Suprapubic skin (tissue), 4 donors: ENCODE results near the gene ZCCHC3. TPM values are rescaled to one million over a fixed set of nuclear protein-coding genes. Genes with fewer than 3 reads are reported as not detected.
"Not testable (repeated sequence)": the region's sequence is repeated elsewhere in the genome, so short reads cannot be mapped to it uniquely, and the experiment has no call there.

ENCODE experiments used
- DNase-seq, 2 donors: peaks; one replicate each; pipeline ENCODE4 v3.0.0-alpha.2; 2019; ENCODE audit warnings: low spot score in 2 of 2
- H3K27ac ChIP-seq: fragments of 200-600 bp; sonication (generic); one replicate; pipeline ENCODE4 v1.5.1; 2019
- H3K27me3 ChIP-seq: fragments of 200-600 bp; sonication (generic); one replicate; pipeline ENCODE4 v1.5.1; 2019
- H3K36me3 ChIP-seq: fragments of 200-600 bp; sonication (generic); one replicate; pipeline ENCODE4 v1.5.1; 2019
- H3K4me1 ChIP-seq: fragments of 200-600 bp; sonication (generic); one replicate; pipeline ENCODE4 v1.5.1; 2019
- H3K4me3 ChIP-seq: fragments of 200-600 bp; sonication (generic); one replicate; pipeline ENCODE4 v1.5.1; 2019; ENCODE audit warnings: mild to moderate bottlenecking
- H3K9me3 ChIP-seq: fragments of 200-600 bp; sonication (generic); one replicate; pipeline ENCODE4 v1.5.1; 2019
- EP300 ChIP-seq: sonication (generic); formaldehyde crosslinking; IDR thresholded peaks from one replicate; pipeline ENCODE4 v1.6.1; 2017; ENCODE audit warnings: antibody characterized with exemption
- POLR2A ChIP-seq, 2 donors: fragments of 450-650 bp; IDR thresholded peaks; one replicate each; pipeline ENCODE4 v1.6.1; 2017; ENCODE audit warnings: antibody characterized with exemption in 2 of 2, mild to moderate bottlenecking in 2 of 2, moderate library complexity in 2 of 2
- POLR2AphosphoS5 ChIP-seq, 3 donors: sonication (generic); formaldehyde crosslinking; IDR thresholded peaks; one replicate each; pipeline ENCODE4 v1.6.1; 2017; ENCODE audit warnings: antibody characterized with exemption in 3 of 3
- WGBS: methylation state at CpG from one replicate; pipeline ENCODE4 v1.1.5; 2018; 5-methylcytosine and 5-hydroxymethylcytosine counted together
- total RNA-seq, 4 donors: library from RNA; depleted of rRNA; stranded (reverse); fragments of >200 nt; gene quantifications; one replicate each; pipeline ENCODE4 v1.1.0, GENCODE V29; 2016
- TF ChIP-seq, protein P1 (sequence below), 2 donors: fragments of 200-600 bp in 1 of 2; fragments of 450-650 bp in 1 of 2; sonication (generic) in 1 of 2; IDR thresholded peaks; one replicate each; pipeline ENCODE4 v1.5.1; 2016 to 2019; ENCODE audit warnings: antibody characterized with exemption in 2 of 2, mild to moderate bottlenecking in 1 of 2, moderate library complexity in 1 of 2

The ZCCHC3 gene, protein sequence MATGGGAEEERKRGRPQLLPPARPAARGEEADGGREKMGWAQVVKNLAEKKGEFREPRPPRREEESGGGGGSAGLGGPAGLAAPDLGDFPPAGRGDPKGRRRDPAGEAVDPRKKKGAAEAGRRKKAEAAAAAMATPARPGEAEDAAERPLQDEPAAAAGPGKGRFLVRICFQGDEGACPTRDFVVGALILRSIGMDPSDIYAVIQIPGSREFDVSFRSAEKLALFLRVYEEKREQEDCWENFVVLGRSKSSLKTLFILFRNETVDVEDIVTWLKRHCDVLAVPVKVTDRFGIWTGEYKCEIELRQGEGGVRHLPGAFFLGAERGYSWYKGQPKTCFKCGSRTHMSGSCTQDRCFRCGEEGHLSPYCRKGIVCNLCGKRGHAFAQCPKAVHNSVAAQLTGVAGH
- total RNA-seq = 10 to 100 TPM in 1 of 4 donors, 1 to 10 TPM in 3; 8.1 to 11.2 (median 8.8) TPM

DNA sequence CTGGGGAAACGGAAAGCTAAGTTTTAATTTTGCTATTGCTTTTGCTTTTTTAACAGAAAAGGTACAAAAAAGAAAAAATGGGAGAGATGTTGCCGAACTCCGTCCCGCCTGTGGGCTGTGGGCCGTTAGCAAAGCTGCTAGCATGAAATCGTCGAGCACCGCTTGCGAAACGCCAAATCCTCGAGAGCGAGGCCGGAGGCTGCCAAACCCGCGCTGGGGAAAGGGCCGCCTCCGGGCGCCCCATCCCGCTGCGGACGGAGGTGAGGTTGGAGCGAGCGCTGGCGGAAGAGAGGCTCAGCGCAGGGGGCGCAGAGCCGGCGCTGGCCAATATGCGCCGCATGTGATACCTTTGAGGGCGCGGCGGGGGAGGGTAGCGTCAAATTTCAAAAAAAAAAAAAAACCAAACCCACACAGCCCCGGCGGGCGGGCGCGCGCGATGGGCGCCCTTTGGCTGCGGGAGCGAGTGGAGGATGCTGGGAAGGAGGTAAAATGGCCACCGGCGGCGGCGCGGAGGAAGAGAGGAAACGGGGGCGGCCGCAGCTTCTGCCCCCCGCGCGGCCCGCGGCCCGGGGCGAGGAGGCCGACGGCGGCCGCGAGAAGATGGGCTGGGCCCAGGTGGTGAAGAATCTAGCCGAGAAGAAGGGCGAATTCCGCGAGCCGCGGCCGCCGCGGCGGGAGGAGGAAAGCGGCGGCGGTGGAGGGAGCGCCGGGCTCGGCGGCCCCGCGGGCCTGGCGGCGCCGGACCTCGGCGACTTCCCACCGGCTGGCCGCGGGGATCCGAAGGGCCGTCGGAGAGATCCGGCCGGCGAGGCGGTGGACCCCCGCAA, at the start of gene ZCCHC3:
Gene ZCCHC3 (plus strand): TSS at position 473 of the 827 bp plus-strand sequence. CDS start 17 bp downstream, at position 490.
- WGBS = under 1% methylated on average over 65 of the region's 99 CpGs
- TF ChIP-seq POLR2A (IDR thresholded peaks at IDR 0.05) (peak in 1 of 2 donors; percentile 58), EP300 (no peak), POLR2AphosphoS5 (IDR thresholded peaks at IDR 0.05) (peak in 2 of 3 donors; percentile 45 to 66)
- peak within 1 kb of the TSS; percentile 98 for H3K27ac ChIP-seq
- no peaks in the 10 kb centered on the region for H3K9me3 ChIP-seq
- H3K4me3 ChIP-seq = peak within 1 kb of the TSS; percentile 73
- H3K27me3 ChIP-seq = no peaks in the 10 kb centered on the region
- H3K36me3 ChIP-seq = no peaks in the 10 kb centered on the region
- peak; percentile 93 for DNase-seq
- peaks cover 42% of the 10 kb centered on the region for H3K4me1 ChIP-seq

DNA sequence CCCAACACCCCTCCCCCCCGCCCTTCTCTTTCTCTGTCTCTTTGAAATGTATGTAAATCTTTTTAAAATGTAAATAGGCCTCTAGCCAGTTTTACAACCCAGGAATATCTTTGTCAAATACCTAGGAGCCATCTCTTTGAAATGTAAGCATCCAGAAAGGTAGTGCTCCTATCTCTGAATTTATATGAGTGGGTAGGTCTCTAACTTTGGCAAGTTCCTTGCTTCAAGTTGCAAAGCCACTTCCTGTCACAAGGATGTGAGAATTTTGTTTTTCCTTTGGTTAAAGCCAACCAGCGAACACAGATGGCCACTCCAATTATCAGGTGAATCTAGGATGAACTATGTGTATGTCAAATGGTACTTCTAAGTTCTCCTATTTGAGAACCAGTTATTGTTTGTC, 46.0 kb upstream of the ZCCHC3 start:
- Histone ChIP-seq H3K9me3 (no peaks in the 10 kb centered on the region), H3K4me1 (no peaks in the 10 kb centered on the region), H3K36me3 (no peaks in the 10 kb centered on the region), H3K27ac (no peak overlapping the region), H3K27me3 (peaks cover 9% of the 10 kb centered on the region), H3K4me3 (no peak overlapping the region)
- TF ChIP-seq EP300 (no peak), POLR2AphosphoS5 (IDR thresholded peaks at IDR 0.05) (no peak), POLR2A (IDR thresholded peaks at IDR 0.05) (no peak)
- TF ChIP-seq, protein P1, sequence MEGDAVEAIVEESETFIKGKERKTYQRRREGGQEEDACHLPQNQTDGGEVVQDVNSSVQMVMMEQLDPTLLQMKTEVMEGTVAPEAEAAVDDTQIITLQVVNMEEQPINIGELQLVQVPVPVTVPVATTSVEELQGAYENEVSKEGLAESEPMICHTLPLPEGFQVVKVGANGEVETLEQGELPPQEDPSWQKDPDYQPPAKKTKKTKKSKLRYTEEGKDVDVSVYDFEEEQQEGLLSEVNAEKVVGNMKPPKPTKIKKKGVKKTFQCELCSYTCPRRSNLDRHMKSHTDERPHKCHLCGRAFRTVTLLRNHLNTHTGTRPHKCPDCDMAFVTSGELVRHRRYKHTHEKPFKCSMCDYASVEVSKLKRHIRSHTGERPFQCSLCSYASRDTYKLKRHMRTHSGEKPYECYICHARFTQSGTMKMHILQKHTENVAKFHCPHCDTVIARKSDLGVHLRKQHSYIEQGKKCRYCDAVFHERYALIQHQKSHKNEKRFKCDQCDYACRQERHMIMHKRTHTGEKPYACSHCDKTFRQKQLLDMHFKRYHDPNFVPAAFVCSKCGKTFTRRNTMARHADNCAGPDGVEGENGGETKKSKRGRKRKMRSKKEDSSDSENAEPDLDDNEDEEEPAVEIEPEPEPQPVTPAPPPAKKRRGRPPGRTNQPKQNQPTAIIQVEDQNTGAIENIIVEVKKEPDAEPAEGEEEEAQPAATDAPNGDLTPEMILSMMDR (IDR thresholded peaks at IDR 0.05) = no peak
- DNase-seq = no peak
- WGBS = 46% methylated on average over 2 of the region's 2 CpGs

DNA sequence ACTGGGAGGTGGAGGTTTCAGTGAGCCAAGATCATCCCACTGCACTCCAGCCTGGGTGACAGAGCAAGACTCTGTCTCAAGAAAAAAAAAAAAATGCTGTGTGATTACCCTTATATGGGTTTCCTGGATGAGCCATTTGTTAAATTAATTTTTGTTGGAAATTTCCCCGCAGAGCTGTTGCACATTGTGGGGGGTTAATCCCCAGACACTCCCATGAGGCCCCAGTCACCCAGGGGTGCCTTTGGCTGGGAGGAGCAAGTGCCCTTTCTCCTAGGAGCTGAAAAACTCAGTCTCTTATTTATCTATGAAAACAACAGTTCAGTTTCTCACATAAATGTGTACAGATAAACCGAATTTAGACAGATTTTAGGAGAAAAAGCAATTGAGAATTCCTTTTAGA, 44.6 kb upstream of the ZCCHC3 start:
- 71% methylated on average over 2 of the region's 2 CpGs for WGBS
- peaks cover 9% of the 10 kb centered on the region for H3K27me3 ChIP-seq
- no peak overlapping the region for H3K27ac ChIP-seq
- no peak for DNase-seq
- TF ChIP-seq POLR2A (IDR thresholded peaks at IDR 0.05) = no peak
- TF ChIP-seq EP300 = no peak
- TF ChIP-seq POLR2AphosphoS5 (IDR thresholded peaks at IDR 0.05) = no peak
- no peaks in the 10 kb centered on the region for H3K9me3 ChIP-seq
- no peak overlapping the region for H3K4me3 ChIP-seq
- H3K36me3 ChIP-seq = no peaks in the 10 kb centered on the region
- H3K4me1 ChIP-seq = no peaks in the 10 kb centered on the region

DNA sequence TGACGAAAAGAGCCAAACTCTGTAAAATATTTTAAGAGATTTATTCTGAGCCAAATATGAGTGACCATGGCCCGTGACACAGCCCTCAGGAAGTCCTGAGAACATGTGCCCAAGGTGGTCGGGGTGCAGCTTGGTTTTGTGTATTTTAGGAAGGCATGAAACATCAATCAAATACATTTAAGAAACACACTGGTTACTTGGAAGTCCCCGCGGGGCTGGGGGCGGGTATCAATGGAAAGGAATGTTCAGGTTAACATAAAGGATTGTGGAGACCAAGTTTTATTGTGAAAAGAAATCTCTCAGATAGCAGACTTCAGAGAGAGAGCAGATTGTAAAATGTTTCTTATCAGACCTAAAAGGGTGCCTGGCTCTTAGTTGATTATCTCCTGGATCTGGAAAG, 43.9 kb upstream of the ZCCHC3 start:
- H3K27ac ChIP-seq, H3K36me3 ChIP-seq, H3K9me3 ChIP-seq, H3K27me3 ChIP-seq, H3K4me1 ChIP-seq, H3K4me3 ChIP-seq, DNase-seq: not testable (repeated sequence)
- 48% methylated on average over 6 of the region's 6 CpGs for WGBS

DNA sequence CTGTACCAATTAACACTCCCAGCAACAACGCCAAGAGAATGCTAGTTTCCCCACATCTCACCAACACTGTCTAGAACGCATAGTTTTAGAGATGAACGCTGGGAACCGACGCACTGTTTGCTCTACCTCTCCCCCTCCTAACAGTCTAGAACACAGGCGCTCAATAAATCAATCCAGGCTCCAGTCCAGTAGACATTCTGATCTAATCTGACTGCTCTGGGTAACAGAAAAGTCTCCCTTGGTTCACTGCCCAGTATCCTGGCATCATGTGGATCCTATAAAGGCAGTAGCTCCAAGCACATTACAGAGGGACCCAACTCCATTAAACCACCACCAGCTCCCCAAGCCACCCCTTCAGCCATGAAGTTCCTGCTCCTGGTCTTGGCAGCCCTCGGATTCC, 40.0 kb upstream of the ZCCHC3 start, which contains the start of gene DEFB132:
Gene DEFB132 (plus strand): TSS at position 306 of the 400 bp plus-strand sequence. CDS start 55 bp downstream, at position 361.
- Histone ChIP-seq H3K27ac (no peak within 1 kb of the TSS), H3K36me3 (no peaks in the 10 kb centered on the region), H3K4me1 (no peaks in the 10 kb centered on the region), H3K27me3 (no peaks in the 10 kb centered on the region), H3K4me3 (no peak within 1 kb of the TSS), H3K9me3 (no peaks in the 10 kb centered on the region)
- TF ChIP-seq POLR2AphosphoS5 (IDR thresholded peaks at IDR 0.05) (no peak), POLR2A (IDR thresholded peaks at IDR 0.05) (no peak), EP300 (no peak)
- TF ChIP-seq, protein P1 (IDR thresholded peaks at IDR 0.05) = no peak
- no peak for DNase-seq
- 56% methylated on average over 7 of the region's 7 CpGs for WGBS

DNA sequence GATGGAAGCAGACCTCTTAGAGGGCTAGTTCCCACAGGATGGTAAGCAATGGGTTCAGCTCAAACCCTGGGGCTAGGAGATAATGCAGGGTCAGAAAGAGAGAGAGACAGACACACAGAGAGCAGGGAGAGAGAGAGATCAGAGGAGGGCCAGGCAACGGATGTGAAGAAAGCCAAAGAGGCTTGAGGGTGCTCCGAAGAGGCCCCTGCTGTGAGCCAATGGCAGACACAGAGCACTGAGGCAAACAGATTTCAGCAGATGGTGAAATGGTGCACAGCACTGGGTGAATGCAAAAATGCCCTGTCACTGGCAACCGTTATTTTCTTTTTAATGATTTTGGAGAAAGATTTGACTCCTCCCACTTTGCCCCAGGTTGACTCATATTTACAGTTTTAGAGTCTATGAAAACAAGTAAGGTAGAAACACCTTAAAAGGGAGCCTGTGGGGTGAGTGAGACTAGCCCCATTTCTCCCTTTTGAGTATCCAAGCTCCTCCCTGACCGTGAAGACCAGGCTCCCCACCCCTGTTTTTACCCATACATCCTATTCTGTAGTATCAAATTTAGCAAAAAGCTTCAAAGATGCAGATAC, 39.0 kb upstream of the ZCCHC3 start:
- Histone ChIP-seq H3K9me3 (no peaks in the 10 kb centered on the region), H3K27me3 (peaks cover 6% of the 10 kb centered on the region), H3K27ac (no peak overlapping the region), H3K4me3 (no peak overlapping the region), H3K4me1 (no peaks in the 10 kb centered on the region), H3K36me3 (no peaks in the 10 kb centered on the region)
- TF ChIP-seq EP300 (no peak), POLR2AphosphoS5 (IDR thresholded peaks at IDR 0.05) (no peak), POLR2A (IDR thresholded peaks at IDR 0.05) (no peak)
- TF ChIP-seq, protein P1 (IDR thresholded peaks at IDR 0.05) = no peak
- WGBS = 54% methylated on average over 4 of the region's 4 CpGs
- no peak for DNase-seq
